ENCODE results near the gene MGLL. TPM values are rescaled to one million over a fixed set of nuclear protein-coding genes. Genes with fewer than 3 reads are reported as not detected.

MGLL gene
- total RNA-seq, 1 experiment from 2014 or later = 0.94 TPM

DNA sequence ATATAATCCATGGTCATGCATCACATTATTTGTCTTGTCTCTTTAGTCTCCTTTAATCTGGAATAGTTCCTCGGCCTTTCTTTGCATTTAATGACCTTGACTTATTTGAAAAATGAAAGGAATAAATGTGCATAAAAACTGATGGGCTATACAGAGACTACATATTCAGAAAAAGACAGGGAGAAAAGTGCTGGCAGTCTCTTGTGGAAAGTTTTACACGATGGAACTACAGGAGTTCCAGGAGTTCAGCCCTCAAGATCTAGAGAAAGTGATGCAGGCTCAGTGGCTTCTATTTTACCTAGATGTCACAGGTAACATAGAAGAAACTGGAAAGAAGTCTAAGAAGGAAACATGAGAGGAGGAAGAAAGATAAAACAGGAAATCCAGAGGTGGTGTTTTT lies 157.2 kb downstream of the MGLL start:
- Mint-ChIP-seq H3K4me1 (no peaks in the 10 kb centered on the region), H3K27ac (no peak overlapping the region), H3K4me3 (no peak overlapping the region), H3K9me3 (peaks cover 8% of the 10 kb centered on the region), H3K27me3 (ENCODE audit: low read depth) (no peaks in the 10 kb centered on the region), H3K36me3 (peaks cover 20% of the 10 kb centered on the region)
- ATAC-seq (no peak), DNase-seq (ENCODE audit: low spot score) (no peak)
- TF ChIP-seq ETV6 (CRISPR knock-in tag; IDR thresholded peaks at IDR 0.05) = no peak
- no peak for TF ChIP-seq TEAD1 (CRISPR knock-in tag; IDR thresholded peaks at IDR 0.05)
- TF ChIP-seq TEAD4 (CRISPR knock-in tag; IDR thresholded peaks at IDR 0.05) = no peak
- TF ChIP-seq TP53 (CRISPR knock-in tag; IDR thresholded peaks at IDR 0.05) = no peak
- TF ChIP-seq SMAD4 (CRISPR knock-in tag; IDR thresholded peaks at IDR 0.05) = no peak
- TF ChIP-seq, protein P1, sequence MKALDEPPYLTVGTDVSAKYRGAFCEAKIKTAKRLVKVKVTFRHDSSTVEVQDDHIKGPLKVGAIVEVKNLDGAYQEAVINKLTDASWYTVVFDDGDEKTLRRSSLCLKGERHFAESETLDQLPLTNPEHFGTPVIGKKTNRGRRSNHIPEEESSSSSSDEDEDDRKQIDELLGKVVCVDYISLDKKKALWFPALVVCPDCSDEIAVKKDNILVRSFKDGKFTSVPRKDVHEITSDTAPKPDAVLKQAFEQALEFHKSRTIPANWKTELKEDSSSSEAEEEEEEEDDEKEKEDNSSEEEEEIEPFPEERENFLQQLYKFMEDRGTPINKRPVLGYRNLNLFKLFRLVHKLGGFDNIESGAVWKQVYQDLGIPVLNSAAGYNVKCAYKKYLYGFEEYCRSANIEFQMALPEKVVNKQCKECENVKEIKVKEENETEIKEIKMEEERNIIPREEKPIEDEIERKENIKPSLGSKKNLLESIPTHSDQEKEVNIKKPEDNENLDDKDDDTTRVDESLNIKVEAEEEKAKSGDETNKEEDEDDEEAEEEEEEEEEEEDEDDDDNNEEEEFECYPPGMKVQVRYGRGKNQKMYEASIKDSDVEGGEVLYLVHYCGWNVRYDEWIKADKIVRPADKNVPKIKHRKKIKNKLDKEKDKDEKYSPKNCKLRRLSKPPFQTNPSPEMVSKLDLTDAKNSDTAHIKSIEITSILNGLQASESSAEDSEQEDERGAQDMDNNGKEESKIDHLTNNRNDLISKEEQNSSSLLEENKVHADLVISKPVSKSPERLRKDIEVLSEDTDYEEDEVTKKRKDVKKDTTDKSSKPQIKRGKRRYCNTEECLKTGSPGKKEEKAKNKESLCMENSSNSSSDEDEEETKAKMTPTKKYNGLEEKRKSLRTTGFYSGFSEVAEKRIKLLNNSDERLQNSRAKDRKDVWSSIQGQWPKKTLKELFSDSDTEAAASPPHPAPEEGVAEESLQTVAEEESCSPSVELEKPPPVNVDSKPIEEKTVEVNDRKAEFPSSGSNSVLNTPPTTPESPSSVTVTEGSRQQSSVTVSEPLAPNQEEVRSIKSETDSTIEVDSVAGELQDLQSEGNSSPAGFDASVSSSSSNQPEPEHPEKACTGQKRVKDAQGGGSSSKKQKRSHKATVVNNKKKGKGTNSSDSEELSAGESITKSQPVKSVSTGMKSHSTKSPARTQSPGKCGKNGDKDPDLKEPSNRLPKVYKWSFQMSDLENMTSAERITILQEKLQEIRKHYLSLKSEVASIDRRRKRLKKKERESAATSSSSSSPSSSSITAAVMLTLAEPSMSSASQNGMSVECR (CRISPR knock-in tag; IDR thresholded peaks at IDR 0.05; ENCODE audit: borderline replicate concordance) = no peak
- no peak for TF ChIP-seq ZNF219 (CRISPR knock-in tag; IDR thresholded peaks at IDR 0.05; ENCODE audit: borderline replicate concordance)
- TF ChIP-seq ZNF671 (CRISPR knock-in tag; IDR thresholded peaks at IDR 0.05) = no peak
- TF ChIP-seq, protein P2, sequence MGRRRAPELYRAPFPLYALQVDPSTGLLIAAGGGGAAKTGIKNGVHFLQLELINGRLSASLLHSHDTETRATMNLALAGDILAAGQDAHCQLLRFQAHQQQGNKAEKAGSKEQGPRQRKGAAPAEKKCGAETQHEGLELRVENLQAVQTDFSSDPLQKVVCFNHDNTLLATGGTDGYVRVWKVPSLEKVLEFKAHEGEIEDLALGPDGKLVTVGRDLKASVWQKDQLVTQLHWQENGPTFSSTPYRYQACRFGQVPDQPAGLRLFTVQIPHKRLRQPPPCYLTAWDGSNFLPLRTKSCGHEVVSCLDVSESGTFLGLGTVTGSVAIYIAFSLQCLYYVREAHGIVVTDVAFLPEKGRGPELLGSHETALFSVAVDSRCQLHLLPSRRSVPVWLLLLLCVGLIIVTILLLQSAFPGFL (CRISPR knock-in tag; IDR thresholded peaks at IDR 0.05; ENCODE audit: borderline replicate concordance) = no peak
- TF ChIP-seq, protein P3, sequence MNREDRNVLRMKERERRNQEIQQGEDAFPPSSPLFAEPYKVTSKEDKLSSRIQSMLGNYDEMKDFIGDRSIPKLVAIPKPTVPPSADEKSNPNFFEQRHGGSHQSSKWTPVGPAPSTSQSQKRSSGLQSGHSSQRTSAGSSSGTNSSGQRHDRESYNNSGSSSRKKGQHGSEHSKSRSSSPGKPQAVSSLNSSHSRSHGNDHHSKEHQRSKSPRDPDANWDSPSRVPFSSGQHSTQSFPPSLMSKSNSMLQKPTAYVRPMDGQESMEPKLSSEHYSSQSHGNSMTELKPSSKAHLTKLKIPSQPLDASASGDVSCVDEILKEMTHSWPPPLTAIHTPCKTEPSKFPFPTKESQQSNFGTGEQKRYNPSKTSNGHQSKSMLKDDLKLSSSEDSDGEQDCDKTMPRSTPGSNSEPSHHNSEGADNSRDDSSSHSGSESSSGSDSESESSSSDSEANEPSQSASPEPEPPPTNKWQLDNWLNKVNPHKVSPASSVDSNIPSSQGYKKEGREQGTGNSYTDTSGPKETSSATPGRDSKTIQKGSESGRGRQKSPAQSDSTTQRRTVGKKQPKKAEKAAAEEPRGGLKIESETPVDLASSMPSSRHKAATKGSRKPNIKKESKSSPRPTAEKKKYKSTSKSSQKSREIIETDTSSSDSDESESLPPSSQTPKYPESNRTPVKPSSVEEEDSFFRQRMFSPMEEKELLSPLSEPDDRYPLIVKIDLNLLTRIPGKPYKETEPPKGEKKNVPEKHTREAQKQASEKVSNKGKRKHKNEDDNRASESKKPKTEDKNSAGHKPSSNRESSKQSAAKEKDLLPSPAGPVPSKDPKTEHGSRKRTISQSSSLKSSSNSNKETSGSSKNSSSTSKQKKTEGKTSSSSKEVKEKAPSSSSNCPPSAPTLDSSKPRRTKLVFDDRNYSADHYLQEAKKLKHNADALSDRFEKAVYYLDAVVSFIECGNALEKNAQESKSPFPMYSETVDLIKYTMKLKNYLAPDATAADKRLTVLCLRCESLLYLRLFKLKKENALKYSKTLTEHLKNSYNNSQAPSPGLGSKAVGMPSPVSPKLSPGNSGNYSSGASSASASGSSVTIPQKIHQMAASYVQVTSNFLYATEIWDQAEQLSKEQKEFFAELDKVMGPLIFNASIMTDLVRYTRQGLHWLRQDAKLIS (CRISPR knock-in tag; IDR thresholded peaks at IDR 0.05; ENCODE audit: borderline replicate concordance) = no peak
- no peak for TF ChIP-seq NR2C2 (CRISPR knock-in tag; IDR thresholded peaks at IDR 0.05)
- TF ChIP-seq, protein P4, sequence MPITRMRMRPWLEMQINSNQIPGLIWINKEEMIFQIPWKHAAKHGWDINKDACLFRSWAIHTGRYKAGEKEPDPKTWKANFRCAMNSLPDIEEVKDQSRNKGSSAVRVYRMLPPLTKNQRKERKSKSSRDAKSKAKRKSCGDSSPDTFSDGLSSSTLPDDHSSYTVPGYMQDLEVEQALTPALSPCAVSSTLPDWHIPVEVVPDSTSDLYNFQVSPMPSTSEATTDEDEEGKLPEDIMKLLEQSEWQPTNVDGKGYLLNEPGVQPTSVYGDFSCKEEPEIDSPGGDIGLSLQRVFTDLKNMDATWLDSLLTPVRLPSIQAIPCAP (CRISPR knock-in tag; IDR thresholded peaks at IDR 0.05) = no peak
- POLR2A ChIA-PET = no interaction called here
- CTCF ChIA-PET = no interaction called here

DNA sequence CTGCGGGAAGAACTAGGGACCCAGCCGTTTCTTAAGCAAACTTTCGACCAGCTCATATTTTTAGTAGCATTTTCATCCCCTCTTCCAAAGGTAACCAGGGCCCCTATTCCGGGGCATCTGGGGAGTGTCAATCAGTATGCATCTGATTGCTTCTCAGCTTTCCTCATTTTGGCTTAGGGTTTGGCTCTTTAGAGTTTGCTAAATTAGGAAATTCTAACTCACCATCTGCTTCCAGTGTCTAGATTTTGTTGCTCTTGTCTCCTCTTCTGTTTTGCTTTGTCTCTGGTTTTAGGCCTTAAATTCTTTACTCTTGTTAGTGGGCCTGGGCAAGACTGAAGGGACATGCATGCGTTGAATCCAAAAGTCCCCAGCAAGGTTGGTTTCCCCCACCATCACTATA lies 159.2 kb downstream of the MGLL start:
- ChIA-PET CTCF (interaction anchor here (1.0 kb wide), 1 partner anchor 88 kb away, joined by 3 read pairs; no protein-coding TSS in a partner anchor), POLR2A (no interaction called here)
- Mint-ChIP-seq H3K9me3 (peaks cover 8% of the 10 kb centered on the region), H3K4me1 (no peaks in the 10 kb centered on the region), H3K27me3 (ENCODE audit: low read depth) (no peaks in the 10 kb centered on the region), H3K36me3 (peaks cover 21% of the 10 kb centered on the region), H3K27ac (no peak overlapping the region), H3K4me3 (no peak overlapping the region)
- ATAC-seq (no peak), DNase-seq (ENCODE audit: low spot score) (no peak)
- TF ChIP-seq FOXJ3 (CRISPR knock-in tag; IDR thresholded peaks at IDR 0.05; ENCODE audit: borderline replicate concordance) = no peak
- TF ChIP-seq, protein P5, sequence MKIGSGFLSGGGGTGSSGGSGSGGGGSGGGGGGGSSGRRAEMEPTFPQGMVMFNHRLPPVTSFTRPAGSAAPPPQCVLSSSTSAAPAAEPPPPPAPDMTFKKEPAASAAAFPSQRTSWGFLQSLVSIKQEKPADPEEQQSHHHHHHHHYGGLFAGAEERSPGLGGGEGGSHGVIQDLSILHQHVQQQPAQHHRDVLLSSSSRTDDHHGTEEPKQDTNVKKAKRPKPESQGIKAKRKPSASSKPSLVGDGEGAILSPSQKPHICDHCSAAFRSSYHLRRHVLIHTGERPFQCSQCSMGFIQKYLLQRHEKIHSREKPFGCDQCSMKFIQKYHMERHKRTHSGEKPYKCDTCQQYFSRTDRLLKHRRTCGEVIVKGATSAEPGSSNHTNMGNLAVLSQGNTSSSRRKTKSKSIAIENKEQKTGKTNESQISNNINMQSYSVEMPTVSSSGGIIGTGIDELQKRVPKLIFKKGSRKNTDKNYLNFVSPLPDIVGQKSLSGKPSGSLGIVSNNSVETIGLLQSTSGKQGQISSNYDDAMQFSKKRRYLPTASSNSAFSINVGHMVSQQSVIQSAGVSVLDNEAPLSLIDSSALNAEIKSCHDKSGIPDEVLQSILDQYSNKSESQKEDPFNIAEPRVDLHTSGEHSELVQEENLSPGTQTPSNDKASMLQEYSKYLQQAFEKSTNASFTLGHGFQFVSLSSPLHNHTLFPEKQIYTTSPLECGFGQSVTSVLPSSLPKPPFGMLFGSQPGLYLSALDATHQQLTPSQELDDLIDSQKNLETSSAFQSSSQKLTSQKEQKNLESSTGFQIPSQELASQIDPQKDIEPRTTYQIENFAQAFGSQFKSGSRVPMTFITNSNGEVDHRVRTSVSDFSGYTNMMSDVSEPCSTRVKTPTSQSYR (CRISPR knock-in tag; IDR thresholded peaks at IDR 0.05) = no peak
- TF ChIP-seq, protein P1 (CRISPR knock-in tag; IDR thresholded peaks at IDR 0.05; ENCODE audit: borderline replicate concordance) = no peak
- TF ChIP-seq NR1H2 (CRISPR knock-in tag; IDR thresholded peaks at IDR 0.05) = no peak
- TF ChIP-seq ZNF671 (CRISPR knock-in tag; IDR thresholded peaks at IDR 0.05) = no peak
- TF ChIP-seq SOX15 (CRISPR knock-in tag; IDR thresholded peaks at IDR 0.05) = no peak
